Skeletal muscle cell (primary cell): ENCODE data around the gene CACFD1.
A peak's percentile ranks its signal among the peaks of the same experiment; 100 is the strongest.
"Not testable (repeated sequence)": the region's sequence is repeated elsewhere in the genome, so short reads cannot be mapped to it uniquely, and the experiment has no call there.

Experiments
- DNase-seq: peaks from one replicate; pipeline ENCODE4 v3.0.0-alpha.2; 2010; ENCODE audit warnings: low read depth
- H3K4me3 ChIP-seq: 2 replicates; pipeline ENCODE4 v1.5.1; 2011; ENCODE audit warnings: low read depth, mild to moderate bottlenecking, control low read depth, low read length, moderate library complexity

CACFD1 gene

DNA sequence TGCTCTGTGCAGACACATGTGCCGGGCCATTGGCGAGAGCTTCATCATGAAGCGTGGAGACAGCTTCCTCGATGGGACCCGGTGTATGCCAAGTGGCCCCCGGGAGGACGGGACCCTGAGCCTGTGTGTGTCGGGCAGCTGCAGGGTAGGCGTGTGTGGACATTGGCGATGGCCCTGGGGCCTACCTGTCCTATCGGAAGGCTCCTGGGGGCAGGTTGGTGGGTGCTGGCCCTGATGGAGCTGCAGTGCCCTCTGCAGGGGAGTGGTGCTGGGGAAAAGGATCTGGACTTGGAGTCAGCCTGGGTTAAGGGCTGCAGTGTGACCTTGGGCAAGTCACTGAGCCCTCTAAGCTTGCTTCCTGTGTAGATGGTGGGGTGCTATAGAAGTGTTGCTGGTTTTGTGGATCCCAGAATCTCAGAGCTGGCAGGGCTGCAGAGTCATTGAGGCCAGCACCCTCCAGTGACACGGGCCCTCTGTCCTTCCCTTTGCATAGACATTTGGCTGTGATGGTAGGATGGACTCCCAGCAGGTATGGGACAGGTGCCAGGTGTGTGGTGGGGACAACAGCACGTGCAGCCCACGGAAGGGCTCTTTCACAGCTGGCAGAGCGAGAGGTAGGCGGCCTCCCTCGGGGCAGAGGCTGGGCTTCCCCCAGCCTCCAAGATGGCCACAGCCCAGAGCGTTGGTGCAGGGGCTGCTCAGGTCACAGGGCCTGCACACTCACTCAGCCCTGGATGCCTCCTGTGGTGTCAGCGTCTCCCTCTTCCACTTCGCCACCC lies 21.8 kb upstream of the CACFD1 start:
- H3K4me3 ChIP-seq: no peak overlapping the region
- DNase-seq: no peak

- DNase-seq: no peak
- H3K4me3 ChIP-seq: no peak overlapping the region
These were observed 20.4 kb upstream of the CACFD1 start for GRCh38 chr9:133439337-133439736.

DNA sequence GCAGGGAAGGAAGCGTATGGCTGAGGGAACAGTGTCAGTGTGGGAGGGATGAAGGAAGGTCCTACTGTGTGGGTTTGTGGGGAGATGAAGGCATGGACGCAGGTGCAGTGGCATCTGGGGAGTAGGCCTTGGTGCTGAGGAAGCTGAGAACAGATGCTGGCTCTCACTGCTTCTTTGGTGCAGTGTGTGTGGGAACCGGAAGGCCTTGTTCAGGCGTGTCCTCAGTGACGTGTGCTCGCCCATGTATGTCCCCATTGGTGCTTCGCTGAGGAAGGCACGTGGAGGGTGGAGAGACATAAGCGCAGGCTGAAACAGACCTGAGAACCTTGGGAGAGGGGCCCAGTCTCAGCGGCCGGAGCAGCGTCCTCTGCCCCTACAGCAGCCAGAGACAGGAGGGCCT lies 18.9 kb upstream of the CACFD1 start:
- no peak for DNase-seq
- no peak overlapping the region for H3K4me3 ChIP-seq

- H3K4me3 ChIP-seq: no peak overlapping the region
- DNase-seq: no peak
These were observed 18.2 kb upstream of the CACFD1 start for GRCh38 chr9:133441571-133441970.

DNA sequence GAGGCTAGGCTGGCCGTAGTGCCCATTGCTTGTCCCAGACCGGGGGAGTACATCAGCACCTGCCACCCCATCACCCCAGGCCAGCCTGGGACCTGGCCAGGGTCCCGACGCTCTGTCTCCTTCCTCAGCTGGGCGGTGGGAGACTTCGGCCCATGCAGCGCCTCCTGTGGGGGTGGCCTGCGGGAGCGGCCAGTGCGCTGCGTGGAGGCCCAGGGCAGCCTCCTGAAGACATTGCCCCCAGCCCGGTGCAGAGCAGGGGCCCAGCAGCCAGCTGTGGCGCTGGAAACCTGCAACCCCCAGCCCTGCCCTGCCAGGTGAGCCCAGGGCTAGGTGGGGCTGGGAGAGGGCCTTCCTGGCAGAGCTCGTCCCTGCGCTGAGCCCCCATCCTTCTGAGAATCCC lies 16.5 kb upstream of the CACFD1 start:
- H3K4me3 ChIP-seq: no peak overlapping the region
- no peak for DNase-seq

DNA sequence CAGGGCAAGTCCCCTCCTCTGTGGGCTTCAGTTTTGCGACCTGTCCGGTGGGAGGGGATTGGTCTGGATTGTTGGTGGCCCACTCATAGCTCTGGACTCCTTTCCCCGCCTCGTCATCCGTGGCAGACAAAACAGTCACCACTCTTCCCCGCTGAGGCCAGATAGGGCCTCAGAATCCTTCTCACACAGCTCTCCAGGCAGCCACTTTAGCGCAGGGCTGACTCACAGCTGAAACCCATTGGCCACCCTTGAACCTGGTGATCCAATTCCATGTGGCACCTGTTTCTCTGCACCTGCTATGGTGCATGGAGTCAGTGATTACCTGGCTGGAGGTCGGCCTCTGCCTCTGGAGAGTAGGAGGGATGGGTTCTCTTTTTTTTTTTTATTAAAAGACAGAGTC lies 15.8 kb upstream of the CACFD1 start:
- no peak overlapping the region for H3K4me3 ChIP-seq
- no peak for DNase-seq

- H3K4me3 ChIP-seq: no peak overlapping the region
- DNase-seq: no peak
These were observed 14.3 kb upstream of the CACFD1 start for GRCh38 chr9:133445293-133445969.

DNA sequence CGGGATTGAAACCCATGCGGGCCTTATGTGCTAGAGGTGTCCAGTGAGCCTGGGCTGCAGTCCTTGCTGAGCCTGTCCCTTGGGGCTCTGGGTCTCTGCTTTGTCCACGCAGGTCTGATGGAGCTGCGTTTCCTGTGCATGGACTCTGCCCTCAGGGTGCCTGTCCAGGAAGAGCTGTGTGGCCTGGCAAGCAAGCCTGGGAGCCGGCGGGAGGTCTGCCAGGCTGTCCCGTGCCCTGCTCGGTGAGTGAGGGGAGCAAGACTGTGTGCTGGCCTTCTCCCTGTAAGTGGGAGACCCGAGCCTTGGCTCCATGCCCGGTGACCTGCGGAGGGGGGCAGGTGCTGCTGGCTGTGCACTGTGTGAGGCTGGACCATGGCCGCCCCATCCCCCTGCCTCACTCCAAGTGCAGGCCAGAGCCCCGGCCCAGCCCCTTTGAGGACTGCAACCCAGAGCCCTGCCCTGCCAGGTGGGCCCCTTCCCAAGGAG lies 11.2 kb upstream of the CACFD1 start:
- no peak overlapping the region for H3K4me3 ChIP-seq
- no peak for DNase-seq

- no peak for DNase-seq
- H3K4me3 ChIP-seq: no peak overlapping the region
These were observed 10.0 kb upstream of the CACFD1 start for GRCh38 chr9:133449760-133450159.

DNA sequence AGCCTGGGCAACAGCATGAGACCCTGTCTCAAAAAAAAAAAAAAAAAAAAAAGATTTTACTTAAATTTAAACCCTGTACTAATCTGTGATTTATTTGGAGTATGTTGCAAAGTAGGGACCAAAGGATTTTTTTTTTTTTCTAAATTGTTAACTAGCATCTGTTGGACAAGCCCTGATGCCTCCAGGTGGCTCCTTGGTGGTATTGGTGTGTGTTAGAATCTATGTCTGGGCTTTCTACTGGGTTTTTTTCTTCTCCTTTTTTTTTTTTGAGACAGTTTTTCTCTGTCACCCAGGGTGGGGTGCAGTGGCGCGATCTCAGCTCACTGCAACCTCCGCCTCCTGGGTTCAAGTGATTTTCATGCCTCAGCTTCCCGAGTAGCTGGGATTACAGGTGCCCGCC lies 7.9 kb upstream of the CACFD1 start:
- H3K4me3 ChIP-seq, DNase-seq: not testable (repeated sequence)

GRCh38 chr9:133452562-133452961 lies 7.2 kb upstream of the CACFD1 start:
- DNase-seq: no peak

GRCh38 chr9:133453651-133454050 lies 6.1 kb upstream of the CACFD1 start:
- H3K4me3 ChIP-seq: no peak overlapping the region
- no peak for DNase-seq

More at GRCh38 chr9:133452562-133452961, 7.2 kb upstream of the CACFD1 start:
- no peak overlapping the region for H3K4me3 ChIP-seq

DNA sequence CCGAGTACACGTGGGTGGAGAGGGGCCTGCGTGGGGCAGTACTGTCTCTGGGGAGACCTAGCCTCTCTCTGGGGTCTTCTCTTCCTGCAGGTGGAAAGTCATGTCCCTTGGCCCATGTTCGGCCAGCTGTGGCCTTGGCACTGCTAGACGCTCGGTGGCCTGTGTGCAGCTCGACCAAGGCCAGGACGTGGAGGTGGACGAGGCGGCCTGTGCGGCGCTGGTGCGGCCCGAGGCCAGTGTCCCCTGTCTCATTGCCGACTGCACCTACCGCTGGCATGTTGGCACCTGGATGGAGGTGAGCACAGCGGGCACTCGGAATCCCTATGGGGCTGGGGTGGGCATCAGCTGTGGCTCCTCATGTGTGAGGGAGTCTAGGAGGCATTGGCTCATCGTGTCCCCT lies 5.5 kb upstream of the CACFD1 start:
- no peak for DNase-seq
- H3K4me3 ChIP-seq: no peak overlapping the region

DNA sequence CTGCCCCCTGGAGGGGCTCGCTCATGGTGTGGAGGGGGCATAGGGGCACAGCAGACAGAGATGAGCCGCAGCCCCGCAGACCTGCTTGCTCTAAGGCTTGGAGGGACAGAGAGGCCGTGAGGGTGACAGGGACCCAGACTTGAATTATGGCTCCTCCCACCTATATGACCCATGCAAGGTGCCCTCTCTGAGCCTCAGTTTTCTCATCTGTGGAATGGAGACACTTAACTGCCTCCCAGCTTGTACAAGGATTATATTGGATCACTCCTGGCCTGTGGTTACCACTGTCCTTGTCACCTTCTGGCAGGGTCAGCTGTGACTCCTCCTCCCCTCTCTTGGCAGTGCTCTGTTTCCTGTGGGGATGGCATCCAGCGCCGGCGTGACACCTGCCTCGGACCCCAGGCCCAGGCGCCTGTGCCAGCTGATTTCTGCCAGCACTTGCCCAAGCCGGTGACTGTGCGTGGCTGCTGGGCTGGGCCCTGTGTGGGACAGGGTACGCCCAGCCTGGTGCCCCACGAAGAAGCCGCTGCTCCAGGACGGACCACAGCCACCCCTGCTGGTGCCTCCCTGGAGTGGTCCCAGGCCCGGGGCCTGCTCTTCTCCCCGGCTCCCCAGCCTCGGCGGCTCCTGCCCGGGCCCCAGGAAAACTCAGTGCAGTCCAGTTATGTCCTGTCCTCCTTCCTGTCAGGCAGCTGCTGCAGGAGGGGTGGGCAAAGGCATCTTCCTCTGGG lies 4.7 kb upstream of the CACFD1 start:
- H3K4me3 ChIP-seq: no peak overlapping the region
- no peak for DNase-seq

- no peak overlapping the region for H3K4me3 ChIP-seq
- DNase-seq: no peak
These were observed 3.8 kb upstream of the CACFD1 start for GRCh38 chr9:133455936-133456335.

DNA sequence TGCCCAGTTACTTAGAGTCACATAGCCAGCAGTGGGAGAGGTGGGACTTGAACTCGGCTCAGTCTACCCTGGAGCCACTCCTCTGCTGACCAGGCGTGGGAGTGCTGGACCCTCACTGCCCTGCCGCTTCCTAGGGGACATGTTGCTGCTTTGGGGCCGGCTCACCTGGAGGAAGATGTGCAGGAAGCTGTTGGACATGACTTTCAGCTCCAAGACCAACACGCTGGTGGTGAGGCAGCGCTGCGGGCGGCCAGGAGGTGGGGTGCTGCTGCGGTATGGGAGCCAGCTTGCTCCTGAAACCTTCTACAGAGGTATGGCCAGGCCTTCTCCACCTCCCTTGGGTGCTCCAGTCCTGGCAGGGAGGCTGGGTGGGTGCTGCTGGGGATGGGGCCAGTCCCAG lies 3.4 kb upstream of the CACFD1 start:
- no peak overlapping the region for H3K4me3 ChIP-seq
- DNase-seq: no peak

DNA sequence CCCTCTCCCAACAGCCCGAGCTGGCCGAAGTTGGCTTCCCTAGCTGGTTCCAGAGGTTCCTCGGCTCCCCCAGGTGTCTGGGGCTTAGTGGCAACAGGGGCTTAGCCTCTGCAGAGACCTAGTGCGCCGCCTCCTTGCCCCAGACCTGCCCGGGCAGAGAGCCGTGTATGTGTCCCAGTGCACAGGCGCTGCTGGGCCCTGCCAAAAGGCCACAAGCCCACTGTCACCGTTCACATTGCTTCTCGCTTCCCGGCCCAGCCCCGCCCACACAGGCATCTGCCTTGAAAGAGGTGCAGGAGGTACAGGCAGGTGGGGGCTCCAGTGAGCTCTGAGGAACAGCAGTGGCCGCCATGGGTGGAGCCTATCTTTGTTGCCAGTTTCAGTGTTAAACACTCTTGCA lies 2.5 kb upstream of the CACFD1 start:
- H3K4me3 ChIP-seq: no peak overlapping the region
- DNase-seq: no peak

DNA sequence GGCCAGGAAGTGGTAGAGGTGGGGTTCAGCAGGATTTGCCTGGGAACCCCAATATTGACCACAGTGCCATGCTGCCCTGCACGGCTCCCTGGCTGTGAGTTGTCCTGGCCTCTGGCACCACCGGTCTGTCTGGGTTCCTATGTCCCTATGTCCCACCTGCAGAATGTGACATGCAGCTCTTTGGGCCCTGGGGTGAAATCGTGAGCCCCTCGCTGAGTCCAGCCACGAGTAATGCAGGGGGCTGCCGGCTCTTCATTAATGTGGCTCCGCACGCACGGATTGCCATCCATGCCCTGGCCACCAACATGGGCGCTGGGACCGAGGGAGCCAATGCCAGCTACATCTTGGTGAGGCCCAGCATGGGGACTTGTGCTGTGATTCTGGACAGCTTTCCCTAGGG lies 2.0 kb upstream of the CACFD1 start:
- no peak overlapping the region for H3K4me3 ChIP-seq
- DNase-seq: no peak

DNA sequence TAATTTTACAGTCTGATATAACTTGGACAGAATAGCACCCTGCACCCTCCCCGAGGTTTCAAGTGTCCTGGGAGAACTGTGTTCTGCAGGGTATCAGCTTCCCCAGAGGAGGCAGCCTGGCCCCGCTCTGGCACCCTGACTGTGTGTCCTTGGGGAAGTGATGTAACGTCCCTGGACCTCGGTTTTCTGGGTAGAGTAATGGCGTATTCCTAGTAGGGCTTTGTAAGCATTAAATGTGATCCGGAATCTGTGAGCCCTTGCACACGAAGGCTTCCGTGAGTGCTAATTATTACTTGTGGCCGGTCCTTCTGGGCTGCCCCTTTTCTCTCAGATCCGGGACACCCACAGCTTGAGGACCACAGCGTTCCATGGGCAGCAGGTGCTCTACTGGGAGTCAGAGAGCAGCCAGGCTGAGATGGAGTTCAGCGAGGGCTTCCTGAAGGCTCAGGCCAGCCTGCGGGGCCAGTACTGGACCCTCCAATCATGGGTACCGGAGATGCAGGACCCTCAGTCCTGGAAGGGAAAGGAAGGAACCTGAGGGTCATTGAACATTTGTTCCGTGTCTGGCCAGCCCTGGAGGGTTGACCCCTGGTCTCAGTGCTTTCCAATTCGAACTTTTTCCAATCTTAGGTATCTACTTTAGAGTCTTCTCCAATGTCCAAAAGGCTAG lies 1.0 kb upstream of the CACFD1 start:
- DNase-seq: no peak
- H3K4me3 ChIP-seq: peak overlapping the region; percentile 75
